Ishikawa (cell line): Measurements from ENCODE around the gene ZBTB7C.

Experiments
- CEBPB ChIP-seq: IDR thresholded peaks from 2 replicates; pipeline ENCODE4 v1.6.1; 2012
- CREB1 ChIP-seq: IDR thresholded peaks from 2 replicates; pipeline ENCODE4 v1.6.1; 2012; ENCODE audit warnings: low read depth
- EGR1 ChIP-seq: IDR thresholded peaks from 2 replicates; pipeline ENCODE4 v1.6.1; 2012
- EP300 ChIP-seq: IDR thresholded peaks from 2 replicates; pipeline ENCODE4 v1.6.1; 2012; ENCODE audit warnings: borderline replicate concordance
- FOXM1 ChIP-seq: IDR thresholded peaks from 2 replicates; pipeline ENCODE4 v1.6.1; 2012; ENCODE audit warnings: low read depth, borderline replicate concordance
- MAX ChIP-seq: IDR thresholded peaks from 2 replicates; pipeline ENCODE4 v1.6.1; 2012
- NFIC ChIP-seq: IDR thresholded peaks from 2 replicates; pipeline ENCODE4 v1.6.1; 2012
- RAD21 ChIP-seq: IDR thresholded peaks from 2 replicates; pipeline ENCODE4 v1.6.1; 2012; ENCODE audit warnings: low read depth
- REST ChIP-seq: IDR thresholded peaks from 2 replicates; pipeline ENCODE4 v1.6.1; 2012; ENCODE audit warnings: low read depth, mild to moderate bottlenecking
- TAF1 ChIP-seq: IDR thresholded peaks from 2 replicates; pipeline ENCODE4 v1.6.1; 2012; ENCODE audit warnings: low read depth, mild to moderate bottlenecking
- TCF12 ChIP-seq: IDR thresholded peaks from 2 replicates; pipeline ENCODE4 v1.6.1; 2012; ENCODE audit warnings: low read depth
- TEAD4 ChIP-seq: IDR thresholded peaks from 2 replicates; pipeline ENCODE4 v1.6.1; 2012
- USF1 ChIP-seq: IDR thresholded peaks from 2 replicates; pipeline ENCODE4 v1.6.1; 2012
- YY1 ChIP-seq: IDR thresholded peaks from 2 replicates; pipeline ENCODE4 v1.6.1; 2012; ENCODE audit warnings: low read depth
- ZBTB7A ChIP-seq: IDR thresholded peaks from 2 replicates; pipeline ENCODE4 v1.6.1; 2012; ENCODE audit warnings: low read depth

Gene ZBTB7C

GRCh38 chr18:48125724-48126123 lies 283.5 kb downstream of the ZBTB7C start:
- TF ChIP-seq NFIC (no peak), USF1 (no peak), RAD21 (no peak), TCF12 (no peak), EGR1 (no peak), ZBTB7A (no peak), TAF1 (no peak), YY1 (no peak), CEBPB (no peak), MAX (no peak), TEAD4 (no peak), FOXM1 (no peak), REST (no peak), EP300 (no peak), CREB1 (no peak)

GRCh38 chr18:48124857-48125626 lies 284.1 kb downstream of the ZBTB7C start:
- TF ChIP-seq CEBPB: no peak
- no peak for TF ChIP-seq YY1
- no peak for TF ChIP-seq NFIC
- TF ChIP-seq ZBTB7A: no peak
- TF ChIP-seq TAF1: no peak
- no peak for TF ChIP-seq REST
- no peak for TF ChIP-seq CREB1
- TF ChIP-seq RAD21: no peak
- no peak for TF ChIP-seq EP300
- TF ChIP-seq USF1: no peak
- no peak for TF ChIP-seq TCF12
- TF ChIP-seq TEAD4: no peak
- no peak for TF ChIP-seq EGR1
- TF ChIP-seq FOXM1: no peak
- no peak for TF ChIP-seq MAX

- TF ChIP-seq REST (no peak), USF1 (no peak), CEBPB (no peak), MAX (no peak), EP300 (no peak), YY1 (no peak)
Measured at GRCh38 chr18:48123941-48124340, 285.2 kb downstream of the ZBTB7C start.

- TF ChIP-seq CREB1: no peak
- TF ChIP-seq FOXM1: no peak
- no peak for TF ChIP-seq MAX
- TF ChIP-seq YY1: no peak
- no peak; the same call in 1 of the 2 replicates for TF ChIP-seq TAF1
- no peak for TF ChIP-seq REST
- TF ChIP-seq TEAD4: no peak
- no peak for TF ChIP-seq RAD21
- no peak for TF ChIP-seq NFIC
- no peak for TF ChIP-seq EGR1
- TF ChIP-seq TCF12: no peak
- TF ChIP-seq CEBPB: no peak
- TF ChIP-seq ZBTB7A: no peak
- TF ChIP-seq EP300: no peak
- no peak for TF ChIP-seq USF1
Measured at GRCh38 chr18:48123324-48123723, 285.9 kb downstream of the ZBTB7C start.
